ENCODE measurements around the gene PDE8B. TPM values are rescaled to one million over a fixed set of nuclear protein-coding genes. Genes with fewer than 3 reads are reported as not detected.

The PDE8B gene
- polyA plus RNA-seq, 1 experiment, result 0.02 TPM

DNA sequence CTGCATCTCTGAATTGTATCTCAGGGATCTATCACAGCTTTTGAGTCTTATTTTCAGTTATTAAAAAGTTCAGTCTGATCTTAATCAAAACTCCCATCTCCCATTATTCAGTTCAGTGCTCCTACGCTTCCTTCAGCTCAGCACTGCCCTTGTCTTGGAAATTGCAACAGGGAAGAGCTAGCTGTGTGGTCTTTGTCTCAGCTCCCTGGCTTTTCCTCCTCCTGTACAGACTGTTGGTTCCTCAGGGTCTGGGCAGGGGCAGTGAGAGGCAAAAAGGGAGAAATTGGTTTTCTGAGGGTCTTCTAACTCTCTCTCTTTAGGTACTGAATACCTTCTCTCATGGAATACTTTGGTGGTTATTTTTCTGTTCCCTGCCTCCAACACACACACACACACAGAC is 48.2 kb downstream of the PDE8B start:
- no peaks in the 10 kb centered on the region for H3K9me3 ChIP-seq (ENCODE audit: control insufficient read depth, insufficient read depth, low read length)
- ChIA-PET CTCF (no interaction called here), POLR2A (no interaction called here)
- TF ChIP-seq, protein P1, sequence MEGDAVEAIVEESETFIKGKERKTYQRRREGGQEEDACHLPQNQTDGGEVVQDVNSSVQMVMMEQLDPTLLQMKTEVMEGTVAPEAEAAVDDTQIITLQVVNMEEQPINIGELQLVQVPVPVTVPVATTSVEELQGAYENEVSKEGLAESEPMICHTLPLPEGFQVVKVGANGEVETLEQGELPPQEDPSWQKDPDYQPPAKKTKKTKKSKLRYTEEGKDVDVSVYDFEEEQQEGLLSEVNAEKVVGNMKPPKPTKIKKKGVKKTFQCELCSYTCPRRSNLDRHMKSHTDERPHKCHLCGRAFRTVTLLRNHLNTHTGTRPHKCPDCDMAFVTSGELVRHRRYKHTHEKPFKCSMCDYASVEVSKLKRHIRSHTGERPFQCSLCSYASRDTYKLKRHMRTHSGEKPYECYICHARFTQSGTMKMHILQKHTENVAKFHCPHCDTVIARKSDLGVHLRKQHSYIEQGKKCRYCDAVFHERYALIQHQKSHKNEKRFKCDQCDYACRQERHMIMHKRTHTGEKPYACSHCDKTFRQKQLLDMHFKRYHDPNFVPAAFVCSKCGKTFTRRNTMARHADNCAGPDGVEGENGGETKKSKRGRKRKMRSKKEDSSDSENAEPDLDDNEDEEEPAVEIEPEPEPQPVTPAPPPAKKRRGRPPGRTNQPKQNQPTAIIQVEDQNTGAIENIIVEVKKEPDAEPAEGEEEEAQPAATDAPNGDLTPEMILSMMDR (IDR thresholded peaks at IDR 0.05; ENCODE audit: low read depth, low read length), result no peak
- no peak overlapping the region for H3K4me3 ChIP-seq (ENCODE audit: low read depth, low read length)
- no peak for DNase-seq (ENCODE audit: low read depth, low spot score)
- H3K27me3 ChIP-seq (ENCODE audit: control insufficient read depth, insufficient read depth, low read length), result peaks cover 5% of the 10 kb centered on the region
- no peak overlapping the region for H3K27ac ChIP-seq (ENCODE audit: low read depth, low read length)

- ChIA-PET CTCF (interaction anchor here (0.6 to 0.9 kb wide), 2 partner anchors 60 to 749 kb away, joined by 3 to 4 read pairs; no protein-coding TSS in a partner anchor), POLR2A (interaction anchor here (1.0 kb wide), 1 partner anchor 11 kb away, joined by 4 read pairs; no protein-coding TSS in a partner anchor)
- no peak for DNase-seq (ENCODE audit: low read depth, low spot score)
- no peak overlapping the region for H3K4me3 ChIP-seq (ENCODE audit: low read depth, low read length)
- H3K9me3 ChIP-seq (ENCODE audit: control insufficient read depth, insufficient read depth, low read length), result no peaks in the 10 kb centered on the region
- H3K27ac ChIP-seq (ENCODE audit: low read depth, low read length), result no peak overlapping the region
- TF ChIP-seq, protein P1 (IDR thresholded peaks at IDR 0.05; ENCODE audit: low read depth, low read length), result no peak
- H3K27me3 ChIP-seq (ENCODE audit: control insufficient read depth, insufficient read depth, low read length), result peaks cover 5% of the 10 kb centered on the region
Observed at GRCh38 chr5:77259476-77259875, 49.0 kb downstream of the PDE8B start.

- TF ChIP-seq, protein P1 (IDR thresholded peaks at IDR 0.05; ENCODE audit: low read depth, low read length), result no peak
- no peak overlapping the region for H3K4me3 ChIP-seq (ENCODE audit: low read depth, low read length)
- no peaks in the 10 kb centered on the region for H3K9me3 ChIP-seq (ENCODE audit: control insufficient read depth, insufficient read depth, low read length)
- POLR2A ChIA-PET, result no interaction called here
- H3K27me3 ChIP-seq (ENCODE audit: control insufficient read depth, insufficient read depth, low read length), result no peaks in the 10 kb centered on the region
- DNase-seq (ENCODE audit: low read depth, low spot score), result no peak
- no peak overlapping the region for H3K27ac ChIP-seq (ENCODE audit: low read depth, low read length)
- CTCF ChIA-PET, result interaction anchor here (0.7 kb wide), 1 partner anchor 118 kb away, joined by 3 read pairs; no protein-coding TSS in a partner anchor
Observed at GRCh38 chr5:77262697-77263096, 52.2 kb downstream of the PDE8B start.

DNA sequence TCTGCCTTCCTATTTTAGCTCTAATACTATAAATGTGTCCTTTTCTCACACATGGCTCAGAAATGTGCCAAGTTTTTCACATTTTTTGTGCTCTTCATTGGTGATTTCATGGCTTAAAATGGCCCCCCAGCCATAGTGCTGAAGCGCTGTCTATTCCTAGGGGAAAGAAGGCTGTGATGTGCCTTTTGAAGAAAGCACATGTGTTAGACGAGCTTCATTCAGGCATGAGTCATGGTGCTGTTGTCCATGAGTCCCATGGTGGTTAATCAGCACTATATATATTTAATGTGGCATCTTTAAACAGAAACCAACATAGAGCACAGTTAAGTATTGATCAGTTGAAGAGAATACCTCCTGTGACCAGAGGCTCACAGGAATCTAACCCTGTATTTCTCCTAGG is 55.8 kb downstream of the PDE8B start:
- Histone ChIP-seq H3K27ac (ENCODE audit: low read depth, low read length) (no peak overlapping the region), H3K9me3 (ENCODE audit: control insufficient read depth, insufficient read depth, low read length) (no peaks in the 10 kb centered on the region), H3K4me3 (ENCODE audit: low read depth, low read length) (no peak overlapping the region), H3K27me3 (ENCODE audit: control insufficient read depth, insufficient read depth, low read length) (no peaks in the 10 kb centered on the region)
- ChIA-PET POLR2A (no interaction called here), CTCF (no interaction called here)
- DNase-seq (ENCODE audit: low read depth, low spot score), result no peak
- TF ChIP-seq, protein P1 (IDR thresholded peaks at IDR 0.05; ENCODE audit: low read depth, low read length), result no peak

DNA sequence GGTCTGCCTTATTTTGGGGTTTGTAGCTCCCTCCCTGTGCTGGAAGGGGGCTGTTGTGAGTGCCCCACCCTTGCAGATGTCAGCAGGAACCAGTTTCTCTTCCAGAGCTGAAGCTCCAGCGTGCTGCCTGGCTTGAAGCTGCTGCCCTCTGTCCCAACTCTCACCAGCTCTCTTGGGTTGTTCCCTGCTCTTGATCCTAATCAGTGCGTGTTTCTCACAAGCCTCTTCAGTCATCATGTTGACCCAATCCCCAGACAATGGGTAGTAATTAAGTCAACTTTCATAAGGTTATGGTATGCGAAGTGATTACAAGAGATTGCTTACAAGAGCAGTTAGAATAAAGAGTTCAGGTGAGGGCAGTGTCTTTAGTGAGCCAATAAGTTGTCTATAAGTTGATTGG is 57.0 kb downstream of the PDE8B start:
- DNase-seq (ENCODE audit: low read depth, low spot score), result no peak
- no peak overlapping the region for H3K27ac ChIP-seq (ENCODE audit: low read depth, low read length)
- CTCF ChIA-PET, result interaction anchor here (0.6 kb wide), 1 partner anchor 1375 kb away, joined by 4 read pairs; no protein-coding TSS in a partner anchor
- H3K4me3 ChIP-seq (ENCODE audit: low read depth, low read length), result no peak overlapping the region
- POLR2A ChIA-PET, result no interaction called here
- peaks cover 5% of the 10 kb centered on the region for H3K27me3 ChIP-seq (ENCODE audit: control insufficient read depth, insufficient read depth, low read length)
- no peaks in the 10 kb centered on the region for H3K9me3 ChIP-seq (ENCODE audit: control insufficient read depth, insufficient read depth, low read length)
- TF ChIP-seq, protein P1 (IDR thresholded peaks at IDR 0.05; ENCODE audit: low read depth, low read length), result no peak
